ENCODE measurements around the gene HAUS7.

Gene HAUS7

DNA sequence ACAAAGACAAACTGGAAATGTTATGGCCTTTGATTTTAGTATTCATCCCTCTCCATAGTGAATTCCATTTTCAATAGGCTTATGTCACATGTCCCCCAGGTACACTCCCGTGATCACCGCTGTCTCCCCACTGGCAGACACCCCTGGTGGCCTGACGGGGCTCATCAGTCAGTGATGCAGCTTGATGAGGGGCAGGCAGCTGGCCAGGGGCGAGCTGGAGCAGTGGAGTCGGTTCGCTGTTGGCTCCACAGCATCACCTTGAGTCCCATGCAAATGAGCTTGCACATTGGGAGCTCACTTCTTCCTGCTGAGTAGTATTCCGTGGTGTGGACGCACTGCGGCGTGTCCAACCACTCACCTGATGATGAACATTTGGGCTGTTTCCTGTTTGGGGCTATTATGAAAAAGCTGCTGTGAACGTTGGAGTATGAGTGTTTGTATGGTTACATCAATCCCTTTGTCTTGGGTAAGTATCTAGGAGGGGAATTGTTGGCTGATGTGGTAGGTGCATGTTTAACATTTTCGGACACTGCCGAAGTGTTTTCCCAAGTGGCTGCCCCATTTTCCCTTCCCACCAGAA lies 29.7 kb downstream of the HAUS7 start:
- Mint-ChIP-seq H3K9me3 (no peaks in the 10 kb centered on the region), H3K4me1 (ENCODE audit: low read depth) (no peaks in the 10 kb centered on the region), H3K4me3 (no peak overlapping the region), H3K36me3 (ENCODE audit: low read depth) (no peaks in the 10 kb centered on the region), H3K27ac (no peak overlapping the region), H3K27me3 (ENCODE audit: low read depth) (no peaks in the 10 kb centered on the region)
- no peak for DNase-seq (ENCODE audit: low spot score)

- Mint-ChIP-seq H3K4me3 (no peak overlapping the region), H3K4me1 (ENCODE audit: low read depth) (no peaks in the 10 kb centered on the region), H3K36me3 (ENCODE audit: low read depth) (no peaks in the 10 kb centered on the region)
Measured at GRCh38 chrX:153439977-153440376, 30.4 kb downstream of the HAUS7 start.

GRCh38 chrX:153438532-153438931 lies 31.8 kb downstream of the HAUS7 start:
- Mint-ChIP-seq H3K36me3 (ENCODE audit: low read depth) (no peaks in the 10 kb centered on the region), H3K27me3 (ENCODE audit: low read depth) (no peaks in the 10 kb centered on the region), H3K4me1 (ENCODE audit: low read depth) (no peaks in the 10 kb centered on the region), H3K4me3 (no peak overlapping the region), H3K9me3 (no peaks in the 10 kb centered on the region), H3K27ac (no peak overlapping the region)
- no peak for DNase-seq (ENCODE audit: low spot score)

More at GRCh38 chrX:153439977-153440376, 30.4 kb downstream of the HAUS7 start:
- DNase-seq (ENCODE audit: low spot score), result no peak
- H3K27ac Mint-ChIP-seq, result no peak overlapping the region
- H3K27me3 Mint-ChIP-seq (ENCODE audit: low read depth), result no peaks in the 10 kb centered on the region
- no peaks in the 10 kb centered on the region for H3K9me3 Mint-ChIP-seq

GRCh38 chrX:153435845-153436244 lies 34.5 kb downstream of the HAUS7 start:
- Mint-ChIP-seq H3K27me3 (ENCODE audit: low read depth) (no peaks in the 10 kb centered on the region), H3K27ac (no peak overlapping the region), H3K4me1 (ENCODE audit: low read depth) (no peaks in the 10 kb centered on the region), H3K4me3 (no peak overlapping the region), H3K9me3 (no peaks in the 10 kb centered on the region), H3K36me3 (ENCODE audit: low read depth) (no peaks in the 10 kb centered on the region)
- DNase-seq (ENCODE audit: low spot score), result no peak

DNA sequence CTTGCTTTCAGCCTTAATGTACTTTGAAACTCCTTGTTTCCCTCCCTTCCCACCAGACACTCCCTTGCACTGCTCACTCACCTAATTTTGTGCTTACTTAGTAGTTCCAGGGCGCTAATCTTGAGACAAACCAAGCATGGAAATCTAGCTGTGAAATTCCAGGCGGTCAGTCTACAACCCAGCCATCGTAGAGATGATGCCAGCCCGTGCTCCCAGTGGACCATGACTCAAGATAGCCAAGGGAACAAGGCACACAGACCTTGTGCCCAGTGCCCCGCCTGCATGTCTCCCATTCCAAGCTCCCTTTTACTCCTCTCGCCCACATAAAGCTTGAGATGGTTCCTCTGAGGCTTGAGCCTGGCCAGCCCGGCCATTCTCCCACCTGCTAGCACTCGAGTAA lies 35.6 kb downstream of the HAUS7 start:
- Mint-ChIP-seq H3K27ac (no peak overlapping the region), H3K4me3 (no peak overlapping the region), H3K4me1 (ENCODE audit: low read depth) (no peaks in the 10 kb centered on the region), H3K9me3 (no peaks in the 10 kb centered on the region), H3K27me3 (ENCODE audit: low read depth) (no peaks in the 10 kb centered on the region), H3K36me3 (ENCODE audit: low read depth) (no peaks in the 10 kb centered on the region)
- no peak for DNase-seq (ENCODE audit: low spot score)

DNA sequence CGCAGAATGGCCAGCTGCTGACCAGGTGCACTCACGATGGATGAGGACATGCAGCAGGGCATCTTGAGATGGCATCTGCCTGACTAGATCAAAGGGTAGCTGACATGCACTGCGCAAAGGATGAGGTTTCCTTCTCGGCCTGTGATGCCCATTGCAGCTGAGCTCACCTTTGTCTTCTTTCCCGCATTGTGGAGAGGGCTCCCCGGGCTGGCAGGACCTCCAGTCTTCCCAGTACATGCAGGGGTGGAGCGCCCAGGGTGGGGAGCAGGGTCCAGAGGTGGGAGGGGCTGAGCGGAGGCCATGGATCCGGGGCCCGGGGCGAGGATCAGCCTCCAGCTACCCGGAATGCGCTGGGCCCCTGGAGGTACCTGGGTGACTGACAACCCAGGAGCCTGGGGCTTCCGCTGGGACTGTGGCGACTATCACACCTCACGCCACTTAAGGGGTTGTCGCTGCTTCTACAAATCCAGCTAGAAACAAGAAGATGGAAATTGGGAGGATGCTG lies 36.5 kb downstream of the HAUS7 start:
- no peak overlapping the region for H3K27ac Mint-ChIP-seq
- no peaks in the 10 kb centered on the region for H3K27me3 Mint-ChIP-seq (ENCODE audit: low read depth)
- no peak for DNase-seq (ENCODE audit: low spot score)
- no peak overlapping the region for H3K4me3 Mint-ChIP-seq
- H3K9me3 Mint-ChIP-seq, result no peaks in the 10 kb centered on the region
- H3K4me1 Mint-ChIP-seq (ENCODE audit: low read depth), result no peaks in the 10 kb centered on the region
- no peaks in the 10 kb centered on the region for H3K36me3 Mint-ChIP-seq (ENCODE audit: low read depth)

DNA sequence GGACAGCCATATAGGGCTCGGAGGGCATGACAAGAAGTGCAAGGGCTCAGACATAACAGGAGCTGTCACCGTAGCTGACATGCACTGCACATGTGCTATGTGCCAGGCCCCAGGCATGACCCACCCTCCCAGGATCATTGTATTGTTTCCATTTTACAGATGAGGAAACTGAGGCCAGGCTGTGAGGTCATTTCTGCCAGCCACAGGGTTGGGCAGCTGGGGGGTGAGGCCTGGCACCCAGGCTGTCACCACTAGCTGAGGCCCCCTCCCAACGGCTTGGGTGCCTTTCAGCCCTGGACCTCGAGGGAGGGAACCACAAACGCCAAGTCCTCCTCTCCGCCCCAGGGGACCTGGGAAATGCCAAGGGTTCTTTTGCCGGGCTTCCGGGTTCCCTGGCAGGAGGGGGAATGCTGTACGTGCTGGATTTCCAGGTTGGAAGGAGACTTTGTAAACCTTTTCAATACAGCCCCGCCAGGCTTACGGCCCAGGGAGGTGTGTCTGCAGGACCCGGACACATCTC lies 37.2 kb downstream of the HAUS7 start:
- Mint-ChIP-seq H3K36me3 (ENCODE audit: low read depth) (no peaks in the 10 kb centered on the region), H3K9me3 (no peaks in the 10 kb centered on the region), H3K4me1 (ENCODE audit: low read depth) (no peaks in the 10 kb centered on the region), H3K27ac (no peak overlapping the region), H3K27me3 (ENCODE audit: low read depth) (peaks cover 2% of the 10 kb centered on the region), H3K4me3 (no peak overlapping the region)
- no peak for DNase-seq (ENCODE audit: low spot score)

DNA sequence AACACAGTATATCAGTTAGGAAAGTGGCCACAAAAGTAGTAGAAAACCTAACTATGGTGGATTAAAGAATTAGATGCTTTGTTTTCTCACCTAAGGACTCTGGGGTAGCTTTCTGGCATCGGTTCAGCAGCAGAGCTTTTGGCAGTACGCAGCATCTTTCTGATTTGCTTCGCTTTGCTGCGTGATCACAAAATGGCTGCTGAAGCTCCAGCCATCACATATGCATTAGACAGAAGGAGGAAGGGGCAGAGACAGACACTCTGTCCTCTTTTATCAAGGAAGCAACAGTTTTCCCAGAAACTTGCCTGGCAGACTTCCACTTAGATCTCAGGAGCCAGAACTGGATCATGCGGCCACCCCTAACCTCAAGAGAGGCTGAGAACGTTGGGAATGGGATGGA lies 39.6 kb downstream of the HAUS7 start:
- DNase-seq (ENCODE audit: low spot score), result no peak
- Mint-ChIP-seq H3K4me3 (no peak overlapping the region), H3K27ac (no peak overlapping the region), H3K27me3 (ENCODE audit: low read depth) (peaks cover 2% of the 10 kb centered on the region), H3K9me3 (no peaks in the 10 kb centered on the region), H3K4me1 (ENCODE audit: low read depth) (no peaks in the 10 kb centered on the region), H3K36me3 (ENCODE audit: low read depth) (no peaks in the 10 kb centered on the region)

- H3K27ac Mint-ChIP-seq, result no peak overlapping the region
Measured at GRCh38 chrX:153426204-153426603, 44.2 kb downstream of the HAUS7 start.

GRCh38 chrX:153423652-153424051 lies 46.7 kb downstream of the HAUS7 start:
- DNase-seq (ENCODE audit: low spot score), result no peak
- Mint-ChIP-seq H3K36me3 (ENCODE audit: low read depth) (no peaks in the 10 kb centered on the region), H3K4me3 (no peak overlapping the region), H3K4me1 (ENCODE audit: low read depth) (no peaks in the 10 kb centered on the region), H3K27me3 (ENCODE audit: low read depth) (peaks cover 2% of the 10 kb centered on the region), H3K27ac (no peak overlapping the region), H3K9me3 (no peaks in the 10 kb centered on the region)

More at GRCh38 chrX:153426204-153426603, 44.2 kb downstream of the HAUS7 start:
- Mint-ChIP-seq H3K36me3 (ENCODE audit: low read depth) (no peaks in the 10 kb centered on the region), H3K4me3 (no peak overlapping the region), H3K27me3 (ENCODE audit: low read depth) (peaks cover 2% of the 10 kb centered on the region), H3K9me3 (no peaks in the 10 kb centered on the region), H3K4me1 (ENCODE audit: low read depth) (no peaks in the 10 kb centered on the region)
- DNase-seq (ENCODE audit: low spot score), result no peak

- Mint-ChIP-seq H3K4me3 (no peak overlapping the region), H3K27me3 (ENCODE audit: low read depth) (no peaks in the 10 kb centered on the region), H3K27ac (no peak overlapping the region), H3K36me3 (ENCODE audit: low read depth) (no peaks in the 10 kb centered on the region), H3K9me3 (no peaks in the 10 kb centered on the region), H3K4me1 (ENCODE audit: low read depth) (no peaks in the 10 kb centered on the region)
- no peak for DNase-seq (ENCODE audit: low spot score)
Measured at GRCh38 chrX:153421856-153422255, 48.5 kb downstream of the HAUS7 start.

- Mint-ChIP-seq H3K9me3 (no peaks in the 10 kb centered on the region), H3K27ac (no peak overlapping the region), H3K4me3 (no peak overlapping the region), H3K27me3 (ENCODE audit: low read depth) (no peaks in the 10 kb centered on the region), H3K4me1 (ENCODE audit: low read depth) (no peaks in the 10 kb centered on the region), H3K36me3 (ENCODE audit: low read depth) (no peaks in the 10 kb centered on the region)
- DNase-seq (ENCODE audit: low spot score), result no peak
Measured at GRCh38 chrX:153420851-153421599, 49.4 kb downstream of the HAUS7 start.

GRCh38 chrX:153417637-153418036 lies 52.7 kb downstream of the HAUS7 start:
- H3K4me1 Mint-ChIP-seq (ENCODE audit: low read depth), result no peaks in the 10 kb centered on the region
- no peaks in the 10 kb centered on the region for H3K36me3 Mint-ChIP-seq (ENCODE audit: low read depth)
- no peak for DNase-seq (ENCODE audit: low spot score)
- H3K9me3 Mint-ChIP-seq, result no peaks in the 10 kb centered on the region
- no peaks in the 10 kb centered on the region for H3K27me3 Mint-ChIP-seq (ENCODE audit: low read depth)
- H3K4me3 Mint-ChIP-seq, result no peak overlapping the region
- no peak overlapping the region for H3K27ac Mint-ChIP-seq

- Mint-ChIP-seq H3K4me1 (ENCODE audit: low read depth) (peaks cover 7% of the 10 kb centered on the region), H3K36me3 (ENCODE audit: low read depth) (no peaks in the 10 kb centered on the region), H3K27ac (no peak overlapping the region), H3K9me3 (no peaks in the 10 kb centered on the region), H3K27me3 (ENCODE audit: low read depth) (peaks cover 3% of the 10 kb centered on the region), H3K4me3 (no peak overlapping the region)
- no peak for DNase-seq (ENCODE audit: low spot score)
Measured at GRCh38 chrX:153416781-153417450, 53.5 kb downstream of the HAUS7 start.

Measured in T-helper 2 cell treated with Interferon-gamma antibody and Interleukin-4, amounts not matched to agents 5 μg/mL and 100 μg/mL, for 36 hours (primary cell).